Pancreas (tissue), 10 donors: Measurements from ENCODE around the gene CSMD2. TPM values are rescaled to one million over a fixed set of nuclear protein-coding genes. Genes with fewer than 3 reads are reported as not detected.

Source experiments
- ATAC-seq, 4 donors: fragments of 200-7000 bp; cut with Tn5 transposase; one replicate each; pipeline versions ENCODE4 v1.8.0 to v1.9.1; 2020; ENCODE audit warnings: mild to moderate bottlenecking in 4 of 4, moderate library complexity in 4 of 4
- DNase-seq, 6 donors: peaks; one replicate each; pipeline ENCODE4 v3.0.0-alpha.2; 2020
- FAIRE-seq: peaks from 2 replicates; lab custom pipeline; 2012; peaks lifted over from hg19 to GRCh38; lab: Jason Lieb, UNC
- H3K27ac ChIP-seq, 4 donors: fragments of 200-600 bp; sonication (generic); 1 replicate in 3 of 4; 2 replicates in 1 of 4; pipeline versions ENCODE4 v1.5.0 to v1.8.0; 2020
- H3K27me3 ChIP-seq, 4 donors: fragments of 200-600 bp; one replicate each; pipeline ENCODE4 v1.8.0; 2021
- H3K36me3 ChIP-seq, 3 donors: fragments of 200-600 bp; sonication (generic) in 1 of 3; one replicate each; pipeline versions ENCODE4 v1.5.0 to v1.8.0; 2020 to 2021
- H3K4me1 ChIP-seq, 3 donors: fragments of 200-600 bp; one replicate each; pipeline ENCODE4 v1.8.0; 2021
- H3K4me3 ChIP-seq, 4 donors: fragments of 200-600 bp; sonication (generic) in 2 of 4; one replicate each; pipeline versions ENCODE4 v1.5.0 to v1.8.0; 2020 to 2021
- H3K9me3 ChIP-seq, 4 donors: fragments of 200-600 bp; one replicate each; pipeline ENCODE4 v1.8.0; 2021
- WGBS, 2 donors: extraction: QIAGEN DNeasy Blood & Tissue Kit; methylation state at CpG; one replicate each; pipeline ENCODE4 v1.1.7; 2013; 5-methylcytosine and 5-hydroxymethylcytosine counted together
- intact Hi-C, 3 donors: fragments of 100-400 bp; cut with DNase I; formaldehyde crosslinking; loops; one replicate each; pipeline versions ENCODE4 v1.11.1 to v1.14.2; 2022
- polyA plus RNA-seq, 2 donors: library from polyadenylated mRNA; stranded (reverse); fragments of 200-250 nt; gene quantifications; one replicate each; pipeline ENCODE4 v1.2.3, GENCODE V29; 2013
- total RNA-seq, 6 donors: library from RNA; stranded (reverse); fragmentation: NEBNext Ultra II Directional in 4 of 6; extraction: Animal tissue kit (Norgen Biotek cat#: 25700) in 4 of 6; gene quantifications; one replicate each; pipeline versions ENCODE4 v1.2.1 to v1.2.4, GENCODE V29; 2021 to 2023
- TF ChIP-seq, protein P1 (sequence below), 4 donors: fragments of 200-600 bp; sonication (generic) in 3 of 4; IDR thresholded peaks; one replicate each; pipeline versions ENCODE4 v1.5.0 to v1.8.0; 2021; ENCODE audit warnings: antibody characterized with exemption in 4 of 4
- donor health status: healthy with polysubstance abuse.
- donor health status: DM: no; HTN: no; CAD: no; lungs with moderate emphysema.
- donor health status: DM: no; HTN: no; CAD: no.
- donor health status: control.
- donor health status: control.
- donor health status: Bipolar disorder and iron deficiency.
- donor health status: DM: yes; HTN: yes; CAD: no.
- donor health status: DM: no; HTN: no; CAD: no.
- donor health status: DM: no; HTN: no; CAD: no.
- donor health status: DM: yes; HTN: yes; CAD: no.

Gene CSMD2
- total and polyA plus RNA-seq, 8 donors = 0.04 to 2.0 (median 0.36) TPM

DNA sequence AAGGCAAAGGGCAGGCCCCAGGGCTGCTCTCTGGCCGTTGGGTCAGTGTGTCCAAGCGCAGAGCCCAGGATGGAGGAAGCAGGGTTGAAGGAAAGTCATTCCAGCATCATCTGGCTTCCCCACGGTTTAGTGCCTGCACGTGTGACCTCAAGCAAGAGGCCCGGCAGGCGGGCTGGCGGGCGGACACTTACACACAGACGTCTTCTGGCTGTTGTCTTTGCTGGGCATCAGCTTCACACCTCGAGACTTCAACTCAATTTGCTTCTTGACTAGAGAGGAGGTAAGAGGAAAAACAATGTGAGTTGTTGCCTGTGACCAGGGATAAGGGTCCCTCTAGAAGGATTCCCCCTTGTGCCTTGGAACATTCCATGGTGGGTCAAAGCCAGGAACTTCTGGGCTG, 339.5 kb downstream of the CSMD2 start:
- intact Hi-C loops = no loop called here
- Histone ChIP-seq H3K9me3 (no peaks in the 10 kb centered on the region), H3K36me3 (no peaks in the 10 kb centered on the region), H3K27ac (no peak overlapping the region), H3K27me3 (no peaks in the 10 kb centered on the region), H3K4me1 (no peaks in the 10 kb centered on the region), H3K4me3 (no peak overlapping the region)
- TF ChIP-seq, protein P1, sequence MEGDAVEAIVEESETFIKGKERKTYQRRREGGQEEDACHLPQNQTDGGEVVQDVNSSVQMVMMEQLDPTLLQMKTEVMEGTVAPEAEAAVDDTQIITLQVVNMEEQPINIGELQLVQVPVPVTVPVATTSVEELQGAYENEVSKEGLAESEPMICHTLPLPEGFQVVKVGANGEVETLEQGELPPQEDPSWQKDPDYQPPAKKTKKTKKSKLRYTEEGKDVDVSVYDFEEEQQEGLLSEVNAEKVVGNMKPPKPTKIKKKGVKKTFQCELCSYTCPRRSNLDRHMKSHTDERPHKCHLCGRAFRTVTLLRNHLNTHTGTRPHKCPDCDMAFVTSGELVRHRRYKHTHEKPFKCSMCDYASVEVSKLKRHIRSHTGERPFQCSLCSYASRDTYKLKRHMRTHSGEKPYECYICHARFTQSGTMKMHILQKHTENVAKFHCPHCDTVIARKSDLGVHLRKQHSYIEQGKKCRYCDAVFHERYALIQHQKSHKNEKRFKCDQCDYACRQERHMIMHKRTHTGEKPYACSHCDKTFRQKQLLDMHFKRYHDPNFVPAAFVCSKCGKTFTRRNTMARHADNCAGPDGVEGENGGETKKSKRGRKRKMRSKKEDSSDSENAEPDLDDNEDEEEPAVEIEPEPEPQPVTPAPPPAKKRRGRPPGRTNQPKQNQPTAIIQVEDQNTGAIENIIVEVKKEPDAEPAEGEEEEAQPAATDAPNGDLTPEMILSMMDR (IDR thresholded peaks at IDR 0.05) = no peak
- WGBS, 2 donors = 81 to 84% methylated on average over 10 of the region's 10 CpGs
- FAIRE-seq (no peak), ATAC-seq (no peak), DNase-seq (no peak)

DNA sequence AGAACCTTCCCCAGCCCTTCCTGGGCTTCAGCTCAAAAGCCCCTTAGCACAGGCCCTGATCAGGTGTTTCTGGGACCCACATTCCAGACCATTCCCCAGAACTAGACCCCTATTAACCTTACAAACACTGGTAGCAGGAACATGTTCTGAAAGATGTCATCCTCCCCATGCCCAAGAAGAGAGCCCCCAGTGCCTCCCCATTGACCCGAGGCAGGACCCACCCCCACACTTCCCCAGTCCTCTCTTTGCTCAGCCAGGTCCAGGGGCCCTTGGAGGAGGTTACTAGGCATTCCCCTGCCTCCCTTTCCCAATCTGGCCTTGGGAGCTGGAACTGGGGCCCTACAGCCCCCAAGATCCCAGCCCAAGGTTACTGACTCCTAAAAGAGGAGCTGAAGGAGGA, 340.1 kb downstream of the CSMD2 start:
- Histone ChIP-seq H3K36me3 (no peaks in the 10 kb centered on the region), H3K4me1 (no peaks in the 10 kb centered on the region), H3K27ac (no peak overlapping the region), H3K9me3 (no peaks in the 10 kb centered on the region), H3K4me3 (no peak overlapping the region), H3K27me3 (no peaks in the 10 kb centered on the region)
- DNase-seq = no peak
- TF ChIP-seq, protein P1 (IDR thresholded peaks at IDR 0.05) = no peak
- ATAC-seq = no peak
- intact Hi-C loops = no loop called here
- 40 to 67% methylated on average over 1 of the region's 1 CpG for WGBS, 2 donors
- FAIRE-seq = no peak

DNA sequence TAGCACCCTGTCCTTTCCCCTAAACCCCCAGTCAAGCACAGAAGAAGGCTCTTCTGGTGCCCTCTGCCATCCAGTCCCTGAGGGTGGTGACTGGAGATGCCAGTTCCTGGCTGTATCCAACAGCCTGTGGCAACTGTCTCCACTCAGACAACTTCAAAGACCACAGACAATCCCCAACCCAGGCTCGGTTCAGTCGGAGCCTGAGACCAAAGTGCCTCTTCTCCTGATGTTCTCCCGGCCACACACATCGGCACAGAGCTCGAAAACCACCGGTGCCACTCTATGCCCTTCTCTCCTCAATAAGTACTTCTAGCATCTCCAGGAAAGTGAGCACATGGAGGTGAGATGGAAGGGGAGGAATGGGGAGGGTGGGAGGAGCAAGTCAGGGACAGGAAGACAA, 340.7 kb downstream of the CSMD2 start:
- Histone ChIP-seq H3K27ac (no peak overlapping the region), H3K36me3 (no peaks in the 10 kb centered on the region), H3K9me3 (no peaks in the 10 kb centered on the region), H3K4me1 (no peaks in the 10 kb centered on the region), H3K4me3 (no peak overlapping the region), H3K27me3 (no peaks in the 10 kb centered on the region)
- ATAC-seq (no peak), FAIRE-seq (no peak), DNase-seq (no peak)
- TF ChIP-seq, protein P1 (IDR thresholded peaks at IDR 0.05) = no peak
- WGBS, 2 donors = 74 to 82% methylated on average over 6 of the region's 6 CpGs
- intact Hi-C loops = no loop called here

DNA sequence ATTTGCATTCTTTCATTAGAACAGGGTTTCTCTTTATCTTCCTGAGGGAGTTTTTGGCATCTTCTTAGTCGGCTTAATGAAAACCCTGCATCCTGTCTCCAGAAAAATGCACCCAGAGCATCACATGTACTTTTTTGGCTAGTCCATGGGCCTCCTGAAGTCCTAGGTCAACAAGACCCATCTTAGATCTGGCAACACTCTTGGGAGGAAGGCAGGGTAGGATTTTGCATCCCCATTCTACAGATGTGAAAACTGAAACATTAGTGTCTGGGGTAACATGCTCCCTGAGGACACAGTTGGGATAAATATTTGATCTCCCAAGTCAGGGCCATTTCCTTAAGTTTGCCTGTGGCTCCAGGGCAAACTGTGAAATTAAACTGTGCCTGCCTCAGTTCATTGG, 341.2 kb downstream of the CSMD2 start:
- H3K36me3 ChIP-seq = no peaks in the 10 kb centered on the region
- H3K27me3 ChIP-seq = no peaks in the 10 kb centered on the region
- FAIRE-seq = no peak
- intact Hi-C loops = no loop called here
- H3K9me3 ChIP-seq = no peaks in the 10 kb centered on the region
- no peak for DNase-seq
- H3K4me3 ChIP-seq = no peak overlapping the region
- TF ChIP-seq, protein P1 (IDR thresholded peaks at IDR 0.05) = no peak
- no peak overlapping the region for H3K27ac ChIP-seq
- H3K4me1 ChIP-seq = no peaks in the 10 kb centered on the region
- ATAC-seq = no peak
- WGBS, 2 donors = 37 to 67% methylated on average over 1 of the region's 1 CpG

DNA sequence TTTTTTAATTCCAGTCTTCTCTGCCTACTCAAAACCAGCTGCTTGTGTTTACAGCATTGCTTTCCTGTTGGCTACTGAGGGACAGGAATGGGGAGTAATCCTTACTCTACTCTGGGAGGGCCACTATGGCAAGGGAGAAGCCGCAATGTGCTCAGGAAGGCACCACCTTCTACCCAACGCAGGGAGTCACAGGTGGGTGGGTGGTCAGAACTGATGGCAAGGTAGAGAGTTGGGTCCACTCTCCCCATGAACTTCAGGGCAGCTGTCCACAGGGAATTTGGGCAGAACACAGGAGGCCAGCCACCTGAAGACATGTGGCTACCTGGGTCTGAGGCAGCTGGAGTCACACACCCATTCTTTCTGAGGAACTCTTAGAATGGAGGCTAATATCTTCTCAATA, 341.6 kb downstream of the CSMD2 start:
- Histone ChIP-seq H3K36me3 (no peaks in the 10 kb centered on the region), H3K27me3 (no peaks in the 10 kb centered on the region), H3K9me3 (no peaks in the 10 kb centered on the region), H3K27ac (no peak overlapping the region), H3K4me3 (no peak overlapping the region), H3K4me1 (no peaks in the 10 kb centered on the region)
- ATAC-seq = no peak
- 86 to 91% methylated on average over 2 of the region's 2 CpGs for WGBS, 2 donors
- TF ChIP-seq, protein P1 (IDR thresholded peaks at IDR 0.05) = no peak
- no peak for FAIRE-seq
- intact Hi-C loops = no loop called here
- no peak for DNase-seq
